ENCODE results near the gene MAP4K2.

DNA sequence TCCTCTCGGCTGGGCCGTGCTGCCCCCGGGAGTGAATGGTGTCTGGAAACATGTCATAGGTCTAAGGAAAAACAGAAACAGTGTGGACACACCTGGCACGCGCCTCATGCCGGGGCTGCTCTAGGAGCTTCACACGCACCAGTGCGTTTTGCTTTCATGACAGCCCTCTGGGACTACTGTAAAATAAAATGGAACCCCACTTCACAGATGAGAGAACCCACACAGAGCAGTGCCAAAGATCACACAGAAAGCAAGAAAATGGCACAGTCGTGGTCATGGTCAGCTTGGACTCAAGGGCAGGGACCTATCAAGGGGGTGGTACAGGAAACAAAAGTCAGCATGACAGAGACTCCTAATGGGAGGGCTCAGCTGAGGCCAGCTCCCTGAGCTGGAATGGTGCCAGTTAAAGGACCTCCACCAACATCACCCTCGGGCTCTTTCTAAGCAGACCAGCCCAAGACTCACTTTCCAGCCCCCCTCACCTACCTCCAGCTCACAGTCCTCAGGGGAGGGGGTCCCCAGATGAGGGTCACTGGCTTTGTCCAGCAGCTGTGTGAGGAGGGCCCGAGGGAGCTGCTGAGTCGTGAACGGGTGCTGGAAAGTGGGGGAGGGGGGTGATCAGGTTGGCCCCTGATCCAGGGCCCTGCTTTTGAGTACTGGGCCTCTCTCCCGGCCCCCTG lies 3.3 kb downstream of the MAP4K2 start:
- TF ChIP-seq, protein P1, sequence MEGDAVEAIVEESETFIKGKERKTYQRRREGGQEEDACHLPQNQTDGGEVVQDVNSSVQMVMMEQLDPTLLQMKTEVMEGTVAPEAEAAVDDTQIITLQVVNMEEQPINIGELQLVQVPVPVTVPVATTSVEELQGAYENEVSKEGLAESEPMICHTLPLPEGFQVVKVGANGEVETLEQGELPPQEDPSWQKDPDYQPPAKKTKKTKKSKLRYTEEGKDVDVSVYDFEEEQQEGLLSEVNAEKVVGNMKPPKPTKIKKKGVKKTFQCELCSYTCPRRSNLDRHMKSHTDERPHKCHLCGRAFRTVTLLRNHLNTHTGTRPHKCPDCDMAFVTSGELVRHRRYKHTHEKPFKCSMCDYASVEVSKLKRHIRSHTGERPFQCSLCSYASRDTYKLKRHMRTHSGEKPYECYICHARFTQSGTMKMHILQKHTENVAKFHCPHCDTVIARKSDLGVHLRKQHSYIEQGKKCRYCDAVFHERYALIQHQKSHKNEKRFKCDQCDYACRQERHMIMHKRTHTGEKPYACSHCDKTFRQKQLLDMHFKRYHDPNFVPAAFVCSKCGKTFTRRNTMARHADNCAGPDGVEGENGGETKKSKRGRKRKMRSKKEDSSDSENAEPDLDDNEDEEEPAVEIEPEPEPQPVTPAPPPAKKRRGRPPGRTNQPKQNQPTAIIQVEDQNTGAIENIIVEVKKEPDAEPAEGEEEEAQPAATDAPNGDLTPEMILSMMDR (conservative IDR thresholded peaks at IDR 0.05 in 1 of 2, IDR thresholded peaks at IDR 0.05 in 1 of 2; ENCODE audit: extremely low read depth in 1 of 2, insufficient read depth in 1 of 2, low read depth in 1 of 2, low read length in 2 of 2), result no peak
- no peak for TF ChIP-seq EZH2 (IDR thresholded peaks at IDR 0.05; ENCODE audit: borderline replicate concordance, low read length)
